Measurements from ENCODE around the gene GNAI3.

DNA sequence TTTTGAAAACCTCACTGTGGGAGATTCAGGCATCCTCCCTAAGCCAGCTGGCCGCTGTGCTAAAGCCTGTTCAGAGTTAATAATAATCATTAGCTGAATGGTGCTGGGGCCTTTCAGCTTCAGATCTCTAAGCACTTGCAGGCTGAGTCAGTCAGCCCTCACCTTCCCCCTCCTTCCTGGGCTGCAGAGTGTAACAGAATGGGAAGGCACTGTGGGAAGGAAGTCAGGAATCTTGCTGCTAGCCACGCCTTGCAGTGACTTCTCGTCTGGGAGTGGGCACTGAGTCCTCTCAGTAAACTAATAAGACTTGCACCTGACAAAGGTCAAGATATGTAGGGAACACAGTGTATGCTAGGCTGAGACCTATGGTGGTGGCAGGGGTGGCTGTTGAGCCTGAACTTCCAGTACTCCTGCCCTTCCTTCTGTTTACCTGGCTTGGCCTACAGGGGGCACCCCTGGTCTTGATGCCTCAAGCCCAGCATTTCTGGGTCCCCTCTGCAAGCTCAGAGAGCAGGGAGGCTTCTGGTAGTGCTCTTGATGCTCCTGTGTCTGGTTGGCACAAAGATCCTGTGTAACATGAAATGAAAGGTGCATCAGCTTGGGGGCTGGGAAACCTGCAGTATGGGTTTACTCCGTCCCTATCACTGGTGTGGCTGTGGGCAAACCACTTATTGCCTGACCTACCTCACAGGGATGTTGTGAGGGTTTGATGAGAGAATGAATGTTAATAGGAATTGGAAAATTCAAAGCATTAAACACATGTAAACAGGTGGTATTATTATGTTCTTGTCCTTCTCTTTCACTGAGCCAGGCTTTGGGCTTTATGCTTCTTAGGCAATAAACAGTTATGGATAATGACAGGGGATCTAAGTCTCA lies 48.5 kb upstream of the GNAI3 start:
- no peak for TF ChIP-seq POLR2A (IDR thresholded peaks at IDR 0.05)
- TF ChIP-seq, protein P1, sequence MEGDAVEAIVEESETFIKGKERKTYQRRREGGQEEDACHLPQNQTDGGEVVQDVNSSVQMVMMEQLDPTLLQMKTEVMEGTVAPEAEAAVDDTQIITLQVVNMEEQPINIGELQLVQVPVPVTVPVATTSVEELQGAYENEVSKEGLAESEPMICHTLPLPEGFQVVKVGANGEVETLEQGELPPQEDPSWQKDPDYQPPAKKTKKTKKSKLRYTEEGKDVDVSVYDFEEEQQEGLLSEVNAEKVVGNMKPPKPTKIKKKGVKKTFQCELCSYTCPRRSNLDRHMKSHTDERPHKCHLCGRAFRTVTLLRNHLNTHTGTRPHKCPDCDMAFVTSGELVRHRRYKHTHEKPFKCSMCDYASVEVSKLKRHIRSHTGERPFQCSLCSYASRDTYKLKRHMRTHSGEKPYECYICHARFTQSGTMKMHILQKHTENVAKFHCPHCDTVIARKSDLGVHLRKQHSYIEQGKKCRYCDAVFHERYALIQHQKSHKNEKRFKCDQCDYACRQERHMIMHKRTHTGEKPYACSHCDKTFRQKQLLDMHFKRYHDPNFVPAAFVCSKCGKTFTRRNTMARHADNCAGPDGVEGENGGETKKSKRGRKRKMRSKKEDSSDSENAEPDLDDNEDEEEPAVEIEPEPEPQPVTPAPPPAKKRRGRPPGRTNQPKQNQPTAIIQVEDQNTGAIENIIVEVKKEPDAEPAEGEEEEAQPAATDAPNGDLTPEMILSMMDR (IDR thresholded peaks at IDR 0.05) = peak in 3 of 6 experiments; percentile 20 to 21 (median 21)

Measured in thyroid gland (tissue), 4 donors.